Upper lobe of left lung (tissue), 6 donors: ENCODE results near the gene RAP1A. TPM values are rescaled to one million over a fixed set of nuclear protein-coding genes. Genes with fewer than 3 reads are reported as not detected.

Experiments used
- ATAC-seq, 2 donors: fragments of 200-7000 bp; cut with Tn5 transposase; one replicate each; pipeline ENCODE4 v1.9.1; 2022; ENCODE audit warnings: mild to moderate bottlenecking in 2 of 2, moderate library complexity in 2 of 2; ENCODE audit not compliant: low FRiP score in 2 of 2
- DNase-seq, 2 donors: peaks; one replicate each; pipeline ENCODE4 v3.0.0-alpha.2; 2019 to 2020
- H3K27ac ChIP-seq, 4 donors: fragments of 200-600 bp; sonication (generic); one replicate each; pipeline ENCODE4 v1.5.1; 2016 to 2019
- H3K27me3 ChIP-seq, 4 donors: fragments of 200-600 bp; sonication (generic); one replicate each; pipeline ENCODE4 v1.5.1; 2017 to 2019
- H3K36me3 ChIP-seq, 4 donors: fragments of 200-600 bp; sonication (generic); one replicate each; pipeline ENCODE4 v1.5.1; 2016 to 2019
- H3K4me1 ChIP-seq, 4 donors: fragments of 200-600 bp; sonication (generic); one replicate each; pipeline ENCODE4 v1.5.1; 2018 to 2019
- H3K4me3 ChIP-seq, 4 donors: fragments of 200-600 bp; sonication (generic); one replicate each; pipeline ENCODE4 v1.5.1; 2017 to 2019; ENCODE audit warnings: mild to moderate bottlenecking in 2 of 4, moderate library complexity in 1 of 4
- H3K9me3 ChIP-seq, 4 donors: fragments of 200-600 bp; sonication (generic); one replicate each; pipeline ENCODE4 v1.5.1; 2018 to 2019
- EP300 ChIP-seq, 4 donors: sonication (generic); formaldehyde crosslinking; IDR thresholded peaks; one replicate each; pipeline ENCODE4 v1.5.1; 2017; ENCODE audit warnings: antibody characterized with exemption in 4 of 4, control low read depth in 2 of 4
- POLR2A ChIP-seq, 4 donors: fragments of 450-650 bp; IDR thresholded peaks; one replicate each; pipeline ENCODE4 v1.5.1; 2016 to 2017; ENCODE audit warnings: antibody characterized with exemption in 4 of 4, mild to moderate bottlenecking in 2 of 4
- POLR2AphosphoS5 ChIP-seq, 2 donors: sonication (generic); formaldehyde crosslinking; IDR thresholded peaks; one replicate each; pipeline ENCODE4 v1.5.1; 2017; ENCODE audit warnings: antibody characterized with exemption in 2 of 2
- WGBS, 2 donors: methylation state at CpG; one replicate each; pipeline ENCODE4 v1.1.5; 2017 to 2018; 5-methylcytosine and 5-hydroxymethylcytosine counted together
- total RNA-seq, 6 donors: library from RNA; depleted of rRNA in 4 of 6; stranded (reverse); fragments of >200 nt in 4 of 6; gene quantifications; one replicate each; pipeline versions ENCODE4 v1.1.0 to v1.2.1, GENCODE V29; 2016 to 2021
- TF ChIP-seq, protein P1 (sequence below), 6 experiments: fragments of 450-650 bp in 4 of 6; fragments of 200-600 bp in 2 of 6; sonication (generic) in 2 of 6; IDR thresholded peaks; one replicate each; pipeline ENCODE4 v1.5.1; 2016 to 2019; ENCODE audit warnings: antibody characterized with exemption in 6 of 6
- donor health status: DM: no; HTN: no; CAD: no; lungs with moderate emphysema.
- donor health status: DM: no; HTN: yes; CAD: no; lungs with severe emphysema.

The RAP1A gene
- total RNA-seq, 6 donors from 2014 or later: 16.8 to 115 (median 82.6) TPM

GRCh38 chr1:111704240-111704639 lies 84.7 kb downstream of the RAP1A start:
- H3K9me3 ChIP-seq: no peaks in the 10 kb centered on the region
- no peaks in the 10 kb centered on the region for H3K27me3 ChIP-seq
- 82 to 85% methylated on average over 2 of the region's 2 CpGs for WGBS, 2 donors
- H3K4me1 ChIP-seq: peaks cover 0 to 7% (median 3%) of the 10 kb centered on the region in 4 donors
- ATAC-seq (no peak), DNase-seq (no peak)
- no peak overlapping the region for H3K4me3 ChIP-seq
- peaks cover 20 to 95% (median 41%) of the 10 kb centered on the region in 4 donors for H3K36me3 ChIP-seq
- no peak for TF ChIP-seq EP300 (IDR thresholded peaks at IDR 0.05)
- no peak overlapping the region for H3K27ac ChIP-seq

DNA sequence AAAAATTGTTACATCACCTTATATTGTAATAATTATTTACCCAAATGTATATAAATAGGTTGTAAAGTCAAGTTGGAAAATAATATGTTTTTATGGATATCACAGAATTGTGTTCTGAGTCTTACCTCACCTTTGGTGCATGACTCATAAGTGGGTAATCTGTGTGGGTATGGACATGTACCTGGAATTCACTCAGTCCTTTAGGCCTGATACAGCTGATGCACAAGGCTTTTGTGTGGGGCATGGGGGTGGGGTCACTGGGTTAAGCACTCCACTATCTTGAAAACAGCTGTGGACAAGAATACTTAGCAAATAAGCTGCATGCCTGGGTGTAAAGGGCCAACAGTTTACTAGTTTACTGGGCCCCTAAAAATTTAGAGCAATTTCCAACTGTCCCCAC lies 85.2 kb downstream of the RAP1A start:
- H3K9me3 ChIP-seq: no peaks in the 10 kb centered on the region
- no peak for TF ChIP-seq POLR2A (IDR thresholded peaks at IDR 0.05)
- TF ChIP-seq EP300 (IDR thresholded peaks at IDR 0.05): no peak
- no peak for TF ChIP-seq POLR2AphosphoS5 (IDR thresholded peaks at IDR 0.05)
- TF ChIP-seq, protein P1, sequence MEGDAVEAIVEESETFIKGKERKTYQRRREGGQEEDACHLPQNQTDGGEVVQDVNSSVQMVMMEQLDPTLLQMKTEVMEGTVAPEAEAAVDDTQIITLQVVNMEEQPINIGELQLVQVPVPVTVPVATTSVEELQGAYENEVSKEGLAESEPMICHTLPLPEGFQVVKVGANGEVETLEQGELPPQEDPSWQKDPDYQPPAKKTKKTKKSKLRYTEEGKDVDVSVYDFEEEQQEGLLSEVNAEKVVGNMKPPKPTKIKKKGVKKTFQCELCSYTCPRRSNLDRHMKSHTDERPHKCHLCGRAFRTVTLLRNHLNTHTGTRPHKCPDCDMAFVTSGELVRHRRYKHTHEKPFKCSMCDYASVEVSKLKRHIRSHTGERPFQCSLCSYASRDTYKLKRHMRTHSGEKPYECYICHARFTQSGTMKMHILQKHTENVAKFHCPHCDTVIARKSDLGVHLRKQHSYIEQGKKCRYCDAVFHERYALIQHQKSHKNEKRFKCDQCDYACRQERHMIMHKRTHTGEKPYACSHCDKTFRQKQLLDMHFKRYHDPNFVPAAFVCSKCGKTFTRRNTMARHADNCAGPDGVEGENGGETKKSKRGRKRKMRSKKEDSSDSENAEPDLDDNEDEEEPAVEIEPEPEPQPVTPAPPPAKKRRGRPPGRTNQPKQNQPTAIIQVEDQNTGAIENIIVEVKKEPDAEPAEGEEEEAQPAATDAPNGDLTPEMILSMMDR (IDR thresholded peaks at IDR 0.05): no peak
- no peak overlapping the region for H3K27ac ChIP-seq
- no peak overlapping the region for H3K4me3 ChIP-seq
- peaks cover 16 to 93% (median 39%) of the 10 kb centered on the region in 4 donors for H3K36me3 ChIP-seq
- ATAC-seq (no peak), DNase-seq (no peak)
- peaks cover 0 to 7% (median 3%) of the 10 kb centered on the region in 4 donors for H3K4me1 ChIP-seq
- no peaks in the 10 kb centered on the region for H3K27me3 ChIP-seq

GRCh38 chr1:111705841-111706240 lies 86.3 kb downstream of the RAP1A start:
- peaks cover 12 to 89% (median 34%) of the 10 kb centered on the region in 4 donors for H3K36me3 ChIP-seq
- no peaks in the 10 kb centered on the region for H3K9me3 ChIP-seq
- H3K4me1 ChIP-seq: peaks cover 0 to 7% (median 3%) of the 10 kb centered on the region in 4 donors
- TF ChIP-seq POLR2AphosphoS5 (IDR thresholded peaks at IDR 0.05): no peak
- no peak for TF ChIP-seq EP300 (IDR thresholded peaks at IDR 0.05)
- TF ChIP-seq, protein P1 (IDR thresholded peaks at IDR 0.05): no peak
- no peak for TF ChIP-seq POLR2A (IDR thresholded peaks at IDR 0.05)
- ATAC-seq (no peak), DNase-seq (no peak)
- H3K4me3 ChIP-seq: no peak overlapping the region
- H3K27ac ChIP-seq: peak overlapping the region in 1 of 4 donors; percentile 27
- no peaks in the 10 kb centered on the region for H3K27me3 ChIP-seq
- 79 to 83% methylated on average over 3 of the region's 3 CpGs for WGBS, 2 donors

- Histone ChIP-seq H3K36me3 (peaks cover 9 to 86% (median 29%) of the 10 kb centered on the region in 4 donors), H3K9me3 (no peaks in the 10 kb centered on the region), H3K4me1 (peaks cover 0 to 7% (median 3%) of the 10 kb centered on the region in 4 donors), H3K27ac (no peak overlapping the region), H3K27me3 (no peaks in the 10 kb centered on the region), H3K4me3 (no peak overlapping the region)
- DNase-seq (no peak), ATAC-seq (no peak)
- 74 to 86% methylated on average over 2 of the region's 2 CpGs for whole genome bisulfite sequencing, 2 donors
- no peak for TF ChIP-seq POLR2A (IDR thresholded peaks at IDR 0.05)
- TF ChIP-seq, protein P1 (IDR thresholded peaks at IDR 0.05): no peak
- TF ChIP-seq EP300 (IDR thresholded peaks at IDR 0.05): no peak
- no peak for TF ChIP-seq POLR2AphosphoS5 (IDR thresholded peaks at IDR 0.05)
Measured at GRCh38 chr1:111706921-111707320, 87.3 kb downstream of the RAP1A start.

DNA sequence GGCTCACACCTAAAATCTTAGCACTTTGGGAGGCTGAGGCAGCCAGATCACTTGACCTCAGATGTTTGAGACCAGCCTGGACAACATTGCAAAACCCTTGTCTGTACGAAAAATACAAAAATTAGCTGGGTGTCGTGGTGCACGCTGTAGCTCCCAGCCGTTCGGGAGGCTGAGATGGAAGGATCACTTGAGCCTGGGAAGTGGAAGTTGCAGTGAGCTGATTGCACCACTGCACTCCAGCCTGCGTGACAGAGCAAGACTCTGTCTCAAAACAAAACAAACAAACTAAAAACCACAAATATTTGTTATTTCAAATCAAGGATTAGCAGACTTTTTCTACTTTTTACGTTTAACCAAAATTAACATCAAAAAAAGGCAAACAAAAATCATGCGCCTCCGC lies 88.3 kb downstream of the RAP1A start:
- 46 to 51% methylated on average over 9 of the region's 9 CpGs for WGBS, 2 donors
- peaks cover 4 to 78% (median 26%) of the 10 kb centered on the region in 4 donors for H3K36me3 ChIP-seq

More for the DNA sequence above, 88.3 kb downstream of the RAP1A start:
- TF ChIP-seq EP300 (IDR thresholded peaks at IDR 0.05) (no peak), POLR2A (IDR thresholded peaks at IDR 0.05) (no peak), POLR2AphosphoS5 (IDR thresholded peaks at IDR 0.05) (no peak)
- TF ChIP-seq, protein P1 (IDR thresholded peaks at IDR 0.05): no peak
- Histone ChIP-seq H3K9me3 (no peaks in the 10 kb centered on the region), H3K4me1 (peaks cover 0 to 7% (median 3%) of the 10 kb centered on the region in 4 donors), H3K4me3 (no peak overlapping the region), H3K27me3 (no peaks in the 10 kb centered on the region), H3K27ac (peak overlapping the region in 2 of 4 donors; percentile 23 to 43)
- DNase-seq: peak in 1 of 2 donors; percentile 75
- peak in 1 of 2 donors; percentile 46 for ATAC-seq
